ENCODE results near the gene FAM3C.

Gene FAM3C

GRCh38 chr7:121300685-121301420 lies 95.3 kb downstream of the FAM3C start:
- no peak for TF ChIP-seq CTCF (IDR thresholded peaks at IDR 0.05; ENCODE audit: low read length)
- TF ChIP-seq EZH2phosphoT487 (IDR thresholded peaks at IDR 0.05; ENCODE audit: low read length): no peak
- TF ChIP-seq EZH2 (optimal IDR thresholded peaks at IDR 0.05; ENCODE audit: low read depth, low read length): no peak
- no peaks in the 10 kb centered on the region for H3K79me2 ChIP-seq (ENCODE audit: low read length)
- H3K4me1 ChIP-seq (ENCODE audit: low read length): no peaks in the 10 kb centered on the region
- no peak overlapping the region for H2AFZ ChIP-seq (ENCODE audit: low read length)
- no peaks in the 10 kb centered on the region for H3K9me3 ChIP-seq (replicated peaks; ENCODE audit: insufficient read depth, low read length)
- no peaks in the 10 kb centered on the region for H3K9me2 ChIP-seq (replicated peaks; ENCODE audit: insufficient read depth, low read length)
- no peak overlapping the region for H3K4me3 ChIP-seq (ENCODE audit: low read length)
- no peaks in the 10 kb centered on the region for H3K27me3 ChIP-seq (replicated peaks; ENCODE audit: insufficient read depth, low read length)
- H4K20me1 ChIP-seq (ENCODE audit: insufficient read depth, low read length): no peaks in the 10 kb centered on the region
- no peak for DNase-seq
- no peaks in the 10 kb centered on the region for H3K36me3 ChIP-seq (replicated peaks; ENCODE audit: insufficient read depth, low read length)
- no peak overlapping the region for H3K27ac ChIP-seq (ENCODE audit: low read length)
- no peak overlapping the region for H3K9ac ChIP-seq (ENCODE audit: low read length)
- no peak overlapping the region for H3K4me2 ChIP-seq (ENCODE audit: low read depth, low read length)
- no peaks in the 10 kb centered on the region for H3F3A ChIP-seq (ENCODE audit: insufficient read depth, low read length)

Data from MM.1S (cell line).